Stimulated activated CD4-positive, alpha-beta T cell treated with anti-CD3 and anti-CD28 coated beads, Interleukin-1b, Interleukin-23, amount 100 ng/mL, for 4 hours (primary cell): ENCODE results near the gene AGXT2.

ENCODE experiments used
- DNase-seq, 2 donors: peaks; one replicate each; pipeline ENCODE4 v3.0.0-alpha.2; 2020; ENCODE audit warnings: low read depth in 2 of 2

The AGXT2 gene

DNA sequence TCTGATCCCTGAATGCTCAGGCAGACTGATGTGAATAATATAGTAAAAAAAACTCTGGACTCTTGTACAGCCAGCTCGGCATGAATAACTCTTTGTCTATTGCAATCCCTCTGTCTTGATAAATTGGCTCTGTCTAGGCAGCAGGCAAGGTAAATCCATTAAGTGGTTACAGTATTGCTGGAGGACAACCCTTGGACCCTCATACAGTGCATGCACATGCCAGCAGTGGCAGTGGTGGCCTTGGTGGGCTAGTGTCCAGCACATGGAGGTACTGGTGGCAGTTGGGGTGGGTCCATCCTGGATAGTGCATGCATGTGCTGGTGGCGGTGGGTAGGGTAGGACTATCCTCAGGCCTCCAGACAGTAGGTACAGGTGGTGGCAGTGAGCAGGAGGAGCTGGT lies 79.5 kb downstream of the AGXT2 start:
- no peak for DNase-seq

DNA sequence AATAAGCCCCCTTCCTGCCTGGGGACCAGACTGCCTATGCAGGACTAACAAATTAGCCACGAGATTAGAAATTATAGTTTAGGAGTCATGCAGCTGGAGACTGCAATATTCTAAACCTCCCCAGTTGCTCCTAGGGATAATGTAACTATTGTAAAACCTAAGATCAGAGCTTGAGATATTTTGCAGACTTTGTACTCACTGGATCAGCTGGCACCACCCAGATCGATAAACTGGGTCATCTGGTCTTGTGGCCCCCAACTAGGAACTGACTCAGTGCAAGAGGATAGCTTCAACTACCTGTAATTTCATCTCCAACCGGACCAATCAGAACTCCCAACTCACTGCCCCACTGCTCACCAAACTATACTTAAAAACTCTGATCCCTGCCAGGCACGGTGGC lies 80.2 kb downstream of the AGXT2 start:
- DNase-seq, result no peak

DNA sequence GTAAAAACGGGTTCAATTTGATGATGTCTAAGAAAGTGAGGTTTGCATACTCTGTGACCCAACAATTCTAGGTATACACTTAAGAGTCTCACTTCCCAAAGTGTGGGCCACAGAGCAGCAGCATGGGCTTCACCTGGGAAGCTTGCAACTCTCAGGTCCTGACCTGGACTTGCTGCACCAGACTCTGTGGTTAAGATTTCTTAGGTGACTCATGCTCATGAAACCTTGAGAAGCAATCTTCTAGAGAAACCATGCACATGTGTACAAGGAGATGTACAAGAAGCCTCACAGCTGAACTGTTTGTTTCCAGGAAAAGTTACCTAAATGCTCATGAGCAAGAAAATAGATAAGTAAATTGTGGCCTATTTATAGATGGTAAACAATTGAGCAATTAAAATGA lies 88.4 kb downstream of the AGXT2 start:
- DNase-seq, result no peak

DNA sequence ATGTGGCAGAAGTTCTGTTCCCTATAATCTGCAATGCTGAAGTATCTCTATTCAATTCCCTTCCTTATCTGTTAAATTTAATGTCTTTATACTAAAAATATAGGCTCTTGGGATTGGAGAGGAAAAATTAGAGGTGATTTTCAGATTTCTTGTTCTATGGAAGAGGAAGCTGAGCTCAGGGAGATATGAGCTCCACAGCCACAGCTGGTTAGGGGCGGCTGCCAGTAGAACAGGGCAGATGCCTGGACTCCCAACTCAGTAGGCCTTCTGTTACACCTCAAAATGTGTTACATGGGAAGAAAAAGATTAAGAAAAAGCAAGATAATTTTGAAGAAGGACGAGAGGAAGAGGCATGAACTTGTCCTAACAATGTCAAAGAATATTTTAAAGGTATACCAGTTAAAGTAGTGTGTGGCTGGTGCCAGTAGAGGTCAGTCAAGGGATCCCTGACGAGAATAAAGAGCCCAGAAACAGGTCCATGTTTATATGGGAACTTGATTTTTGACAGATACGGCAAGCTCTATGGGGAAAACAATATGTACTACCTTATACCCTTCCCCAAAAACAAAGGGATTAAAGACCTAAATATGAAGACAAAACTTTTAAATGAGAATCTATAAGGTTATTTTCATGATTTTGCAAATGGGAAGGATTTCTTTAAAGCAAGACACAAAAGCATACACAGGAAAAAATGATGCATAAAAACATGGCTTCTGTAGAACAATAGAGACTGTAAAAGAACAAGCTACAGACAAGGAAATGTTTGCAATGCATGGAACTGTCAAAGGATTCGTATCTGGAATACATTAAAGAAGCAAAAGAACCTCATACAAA lies 89.7 kb downstream of the AGXT2 start:
- DNase-seq, result no peak

DNA sequence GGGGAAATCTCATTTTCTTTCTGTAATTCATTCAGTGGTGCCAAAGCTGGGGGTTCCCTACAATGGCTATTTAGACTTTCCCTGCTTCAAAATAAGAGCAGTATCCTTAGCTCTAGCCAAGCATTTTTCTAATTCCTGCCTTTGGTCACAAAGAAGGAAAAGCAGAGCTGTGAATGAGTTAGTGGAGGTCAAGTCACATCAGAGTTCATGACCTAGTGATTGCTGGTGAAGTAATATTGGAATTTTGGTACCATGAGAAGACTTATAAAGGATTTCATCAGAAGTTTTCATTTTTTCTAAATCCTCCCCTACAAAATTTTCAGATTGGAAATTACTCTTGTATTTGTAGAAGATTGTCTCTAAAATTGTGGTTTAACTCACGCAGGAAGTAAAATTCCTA lies 90.4 kb downstream of the AGXT2 start:
- no peak for DNase-seq
